K562 (cell line): ENCODE results near the gene SLC1A3. TPM values are rescaled to one million over a fixed set of nuclear protein-coding genes. Genes with fewer than 3 reads are reported as not detected.

Experiments
- ATAC-seq: fragments of 200-7000 bp; cut with Tn5 transposase; 3 replicates; pipeline ENCODE4 v1.9.1; 2020; ENCODE audit warnings: moderate library complexity
- BruUV-seq: library from RNA; stranded (reverse); fragments of 400-500 nt; replicated peaks from 2 replicates; lab custom pipeline; 2021; lab: Mats Ljungman, UMichigan
- CTCF ChIA-PET: fragments of 300-600 bp; formaldehyde crosslinking; extraction: SDS; loops from one replicate; lab custom pipeline; 2021; ENCODE audit warnings: low intra/inter-chr PET ratio; lab: Yijun Ruan, JAX
- POLR2A ChIA-PET: fragments of 300-600, 350-650 bp; sonication (Branson Sonifier 250); formaldehyde crosslinking; extraction: SDS; loops from one replicate; lab custom pipeline; 2021; ENCODE audit warnings: antibody characterized with exemption, inconsistent platforms; lab: Yijun Ruan, JAX
- DNase-seq, 4 experiments: peaks; one replicate each; pipeline versions ENCODE4 v3.0.0 to v3.0.0-alpha.2; 2011 to 2018; ENCODE audit warnings: low spot score in 3 of 4, mixed read lengths in 3 of 4; ENCODE audit errors: extremely low read depth in 1 of 4
- FAIRE-seq: peaks from 2 replicates; lab custom pipeline; 2011; peaks lifted over from hg19 to GRCh38; lab: Jason Lieb, UNC
- H2AFZ ChIP-seq: 2 replicates; pipeline ENCODE4 v1.6.0; 2011; ENCODE audit warnings: low read depth, low read length, control low read depth, inconsistent platforms
- H3K27ac ChIP-seq: fragments of 200-600 bp; 3 replicates; pipeline ENCODE4 v1.8.0; 2011; ENCODE audit warnings: low read depth, mild to moderate bottlenecking, control low read depth, inconsistent platforms, low read length, moderate library complexity, mixed read lengths; ENCODE audit errors: extremely low read depth
- H3K27me3 ChIP-seq, 2 experiments: fragments of 300-600 bp in 1 of 2; 2 replicates in 1 of 2; 3 replicates in 1 of 2; pipeline versions ENCODE4 v1.6.0 to v1.8.0; 2011; ENCODE audit warnings: inconsistent platforms in 2 of 2, low read length in 2 of 2, mild to moderate bottlenecking in 1 of 2, mixed read lengths in 1 of 2, moderate library complexity in 1 of 2; ENCODE audit not compliant: control insufficient read depth in 2 of 2, insufficient read depth in 2 of 2
- H3K36me3 ChIP-seq: fragments of 300-600 bp; 3 replicates; pipeline ENCODE4 v1.8.0; 2011; ENCODE audit warnings: mild to moderate bottlenecking, low read length, inconsistent platforms; ENCODE audit not compliant: control insufficient read depth, insufficient read depth
- H3K4me1 ChIP-seq, 2 experiments: fragments of 200-600 bp in 1 of 2; replicated peaks in 1 of 2; 2 replicates in 1 of 2; 3 replicates in 1 of 2; pipeline versions ENCODE4 v1.5.1 to v1.8.0; 2011; ENCODE audit warnings: inconsistent platforms in 2 of 2, low read length in 2 of 2, mild to moderate bottlenecking in 1 of 2, mixed read lengths in 1 of 2, moderate library complexity in 1 of 2; ENCODE audit not compliant: control insufficient read depth in 2 of 2, insufficient read depth in 2 of 2
- H3K4me2 ChIP-seq: 2 replicates; pipeline ENCODE4 v1.6.1; 2011; ENCODE audit warnings: low read length, control low read depth, inconsistent platforms, mixed read lengths; ENCODE audit not compliant: insufficient read depth
- H3K4me3 ChIP-seq: fragments of 200-600 bp; sonication (generic), shearing (Covaris generic); 2 replicates; pipeline ENCODE4 v1.5.1; 2016; ENCODE audit warnings: control low read depth, inconsistent platforms
- H3K79me2 ChIP-seq: fragments of 200-600 bp; 3 replicates; pipeline ENCODE4 v1.8.0; 2011; ENCODE audit warnings: low read length, inconsistent platforms; ENCODE audit not compliant: control insufficient read depth, insufficient read depth
- H3K9ac ChIP-seq, 2 experiments: 2 replicates each; pipeline versions ENCODE4 v1.6.0 to v1.6.1; 2011; ENCODE audit warnings: low read depth in 2 of 2, low read length in 2 of 2, control low read depth in 1 of 2, inconsistent platforms in 1 of 2, mild to moderate bottlenecking in 1 of 2, mixed read lengths in 1 of 2; ENCODE audit not compliant: insufficient read depth in 1 of 2
- H3K9me1 ChIP-seq: one replicate; pipeline ENCODE4 v1.6.0; 2011; ENCODE audit warnings: inconsistent platforms, mild to moderate bottlenecking, low read length, moderate library complexity; ENCODE audit not compliant: control insufficient read depth, insufficient read depth
- H3K9me3 ChIP-seq: replicated peaks from 2 replicates; pipeline ENCODE4 v1.5.1; 2011; ENCODE audit warnings: low read depth, low read length, inconsistent platforms; ENCODE audit not compliant: control insufficient read depth, insufficient read depth
- H4K20me1 ChIP-seq: replicated peaks from 2 replicates; pipeline ENCODE4 v1.6.1; 2011; ENCODE audit warnings: low read length, inconsistent platforms, mixed read lengths; ENCODE audit not compliant: control insufficient read depth, insufficient read depth
- CREB3 ChIP-seq: fragments of 450-650 bp; conservative IDR thresholded peaks from 2 replicates; pipeline ENCODE4 v1.6.1; 2016; ENCODE audit warnings: missing genetic modification characterization, low read depth, mild to moderate bottlenecking, missing compliant biosample characterization, moderate library complexity
- HMBOX1 ChIP-seq: sonication (generic); IDR thresholded peaks from 2 replicates; pipeline ENCODE4 v1.6.1; 2016
- HMGXB4 ChIP-seq: sonication (generic); formaldehyde crosslinking; IDR thresholded peaks from 2 replicates; pipeline ENCODE4 v1.8.1; 2023; ENCODE audit warnings: mild to moderate bottlenecking, missing genetic modification reagents
- KDM1A ChIP-seq, 2 experiments: fragments of 450-650 bp; IDR thresholded peaks; 2 replicates each; pipeline ENCODE4 v1.6.1; 2016; ENCODE audit warnings: mild to moderate bottlenecking in 2 of 2
- PTTG1 ChIP-seq: fragments of 450-650 bp; IDR thresholded peaks from 2 replicates; pipeline ENCODE4 v1.6.1; 2016; ENCODE audit warnings: low read depth, mild to moderate bottlenecking, missing genetic modification characterization, missing compliant biosample characterization
- SAFB ChIP-seq: fragments of 200-400 bp; formaldehyde crosslinking; IDR thresholded peaks from 2 replicates; pipeline ENCODE4 v1.6.1; 2017; ENCODE audit warnings: low read depth, low read length, borderline replicate concordance
- ZEB2 ChIP-seq: fragments of 450-650 bp; IDR thresholded peaks from 2 replicates; pipeline ENCODE4 v1.6.1; 2016
- ZNF175 ChIP-seq: fragments of 200-800 bp; sonication (Bioruptor generic); IDR thresholded peaks from 2 replicates; pipeline ENCODE4 v1.6.1; 2016; ENCODE audit warnings: low read depth, mild to moderate bottlenecking, missing genetic modification characterization, missing compliant biosample characterization
- ZNF274 ChIP-seq: IDR thresholded peaks from 2 replicates; pipeline ENCODE4 v1.6.1; 2011; ENCODE audit warnings: low read depth, mild to moderate bottlenecking, low read length, moderate library complexity, borderline replicate concordance
- ZNF280B ChIP-seq: fragments of 250-450 bp; sonication (Bioruptor Pico); IDR thresholded peaks from 2 replicates; pipeline ENCODE4 v1.5.1; 2021; ENCODE audit warnings: mild to moderate bottlenecking
- WGBS: fragments of 100-300 bp; shearing (Covaris generic); methylation state at CpG from one replicate; pipeline ENCODE4 v1.1.6; 2016; ENCODE audit warnings: low coverage, mixed read lengths; ENCODE audit not compliant: insufficient coverage; ENCODE audit errors: missing lambda C conversion rate; 5-methylcytosine and 5-hydroxymethylcytosine counted together
- in situ Hi-C: fragments of 300-500 bp; cut with MboI; formaldehyde crosslinking; loops from 4 replicates; pipeline ENCODE4 v1.15.0; 2018; ENCODE audit warnings: inconsistent platforms, mixed read lengths
- intact Hi-C: fragments of 100-400 bp; cut with micrococcal nuclease; formaldehyde crosslinking; loops from 2 replicates; pipeline ENCODE4 v1.14.2; 2022
- polyA plus RNA-seq, 8 experiments: library from polyadenylated mRNA; depleted of rRNA in 4 of 8; stranded (reverse) in 5 of 8; unstranded in 3 of 8; fragments of >200 nt; fragmentation: Nextera tagmentation in 2 of 8; fragmentation: Illumina TruSeq in 1 of 8; extraction: Ambion mirVana in 2 of 8; extraction: Trizol in 1 of 8; gene quantifications; 2 replicates each; pipeline versions ENCODE4 v1.2.1 to v1.2.3, GENCODE V29; 2011 to 2014; ENCODE audit warnings: inconsistent platforms in 1 of 8, missing spikeins in 1 of 8
- total RNA-seq, 7 experiments: library from RNA; depleted of rRNA in 6 of 7; stranded (reverse); fragments of >200 nt in 6 of 7; fragmentation: Illumina TruSeq in 2 of 7; extraction: Trizol in 2 of 7; gene quantifications; 2 replicates each; pipeline versions ENCODE4 v1.2.1 to v1.2.3, GENCODE V29; 2011 to 2021; ENCODE audit warnings: low replicate concordance in 1 of 7

SLC1A3 gene
- total and polyA plus RNA-seq, 9 of the 15 experiments (the other 6 are each of a cell fraction or from before 2014, with no cell fraction given): 0.13 TPM; not detected in 8

GRCh38 chr5:36606428-36607113 is at the start of gene SLC1A3 (continued):
- no peak for TF ChIP-seq CREB3
- TF ChIP-seq HMBOX1: 0 out of 2 replicates have a peak, but pooled peaks have one; percentile 28
- TF ChIP-seq ZNF280B (CRISPR knock-in tag): no peak
- TF ChIP-seq ZEB2: no peak
- TF ChIP-seq KDM1A (IDR thresholded peaks at IDR 0.05): peak; percentile 82 to 83
- no peak for TF ChIP-seq ZNF274
- TF ChIP-seq, all 486 proteins: peak for 9

GRCh38 chr5:36558641-36559040 is 47.8 kb upstream of the SLC1A3 start:
- POLR2A ChIA-PET: no interaction called here
- no peak for FAIRE-seq

More at GRCh38 chr5:36558641-36559040, 47.8 kb upstream of the SLC1A3 start:
- in situ Hi-C loops (no loop called here), intact Hi-C loops (no loop called here)
- DNase-seq: no peak
- Histone ChIP-seq H3K4me3 (no peak overlapping the region), H3K4me1 (no peaks in the 10 kb centered on the region), H3K27ac (no peak overlapping the region), H3K79me2 (no peaks in the 10 kb centered on the region), H2AFZ (no peak overlapping the region), H3K9ac (no peak overlapping the region), H3K27me3 (peaks cover 3 to 8% of the 10 kb centered on the region in 2 experiments; a peak in 4 of 5 replicates), H3K9me3 (no peaks in the 10 kb centered on the region), H3K36me3 (no peaks in the 10 kb centered on the region), H3K4me2 (no peak overlapping the region), H4K20me1 (no peaks in the 10 kb centered on the region), H3K9me1 (no peaks in the 10 kb centered on the region)
- BruUV-seq: no TSS peak
- no peak for ATAC-seq
- TF ChIP-seq KDM1A (IDR thresholded peaks at IDR 0.05): no peak
- no peak for TF ChIP-seq HMGXB4 (CRISPR knock-in tag)
- no peak for TF ChIP-seq SAFB
- no peak for TF ChIP-seq ZNF175 (CRISPR knock-in tag)
- no peak for TF ChIP-seq PTTG1 (tag)
- 0% methylated on average over 2 of the region's 2 CpGs for WGBS
- CTCF ChIA-PET: no interaction called here
